ENCODE results near the gene OR4K1. TPM values are rescaled to one million over a fixed set of nuclear protein-coding genes. Genes with fewer than 3 reads are reported as not detected.

OR4K1 gene
- total and polyA plus RNA-seq, 4 donors: not detected

GRCh38 chr14:19974844-19975243 lies 44.1 kb downstream of the OR4K1 start:
- Histone ChIP-seq H3K4me3 (ENCODE audit: low read depth in 1 of 3, low read length in 3 of 3) (no peak overlapping the region), H3K36me3 (ENCODE audit: control insufficient read depth in 4 of 4, insufficient read depth in 3 of 4, low read depth in 1 of 4, low read length in 3 of 4) (no peaks in the 10 kb centered on the region), H3K27me3 (ENCODE audit: control insufficient read depth in 4 of 4, insufficient read depth in 4 of 4, low read length in 3 of 4) (no peaks in the 10 kb centered on the region), H3K27ac (ENCODE audit: low read depth in 1 of 2, low read length in 2 of 2) (no peak overlapping the region), H3K9ac (ENCODE audit: low read depth in 1 of 2, low read length in 2 of 2) (no peak overlapping the region), H3K4me1 (ENCODE audit: control insufficient read depth in 4 of 4, insufficient read depth in 4 of 4, low read length in 3 of 4) (no peaks in the 10 kb centered on the region), H3K9me3 (ENCODE audit: control insufficient read depth in 4 of 4, low read length in 3 of 4) (no peaks in the 10 kb centered on the region)
- no peak for DNase-seq (ENCODE audit: low spot score)
- WGBS: 46% methylated on average over 1 of the region's 1 CpG
- TF ChIP-seq ATF3 (IDR thresholded peaks at IDR 0.05): no peak
- TF ChIP-seq HNF4G (IDR thresholded peaks at IDR 0.05): no peak
- no peak for TF ChIP-seq REST (IDR thresholded peaks at IDR 0.05)
- TF ChIP-seq CTCF (IDR thresholded peaks at IDR 0.05; ENCODE audit: low read depth, low read length, missing input control): no peak
- no peak for TF ChIP-seq FOXA1 (IDR thresholded peaks at IDR 0.05)
- no peak for TF ChIP-seq TAF1 (conservative IDR thresholded peaks at IDR 0.05)

- Histone ChIP-seq H3K4me1 (ENCODE audit: control insufficient read depth in 4 of 4, insufficient read depth in 4 of 4, low read length in 3 of 4) (no peaks in the 10 kb centered on the region), H3K36me3 (ENCODE audit: control insufficient read depth in 4 of 4, insufficient read depth in 3 of 4, low read depth in 1 of 4, low read length in 3 of 4) (no peaks in the 10 kb centered on the region), H3K4me3 (ENCODE audit: low read depth in 1 of 3, low read length in 3 of 3) (no peak within 1 kb of the TSS), H3K27me3 (ENCODE audit: control insufficient read depth in 4 of 4, insufficient read depth in 4 of 4, low read length in 3 of 4) (no peaks in the 10 kb centered on the region), H3K9ac (ENCODE audit: low read depth in 1 of 2, low read length in 2 of 2) (no peak within 1 kb of the TSS), H3K9me3 (ENCODE audit: control insufficient read depth in 4 of 4, low read length in 3 of 4) (no peaks in the 10 kb centered on the region), H3K27ac (ENCODE audit: low read depth in 1 of 2, low read length in 2 of 2) (no peak within 1 kb of the TSS)
- TF ChIP-seq JUND (IDR thresholded peaks at IDR 0.05) (no peak), FOXA1 (IDR thresholded peaks at IDR 0.05) (no peak), CTCF (IDR thresholded peaks at IDR 0.05; ENCODE audit: low read depth, low read length, missing input control) (no peak), FOXA2 (IDR thresholded peaks at IDR 0.05) (no peak), NR2F2 (IDR thresholded peaks at IDR 0.05) (no peak), REST (IDR thresholded peaks at IDR 0.05) (no peak)
- DNase-seq (ENCODE audit: low spot score): no peak
- WGBS: 95% methylated on average over 3 of the region's 3 CpGs
Observed at GRCh38 chr14:19975291-19975690, 44.6 kb downstream of the OR4K1 start, which contains the start of gene OR4K15. Gene OR4K15 (plus strand): TSS chr14:19975591. CDS start chr14:19975591, 0 bp downstream.

Other genes starting within 250 kb of the OR4K1 start
- gene OR11H2, start 217.0 kb upstream of the OR4K1 start, total RNA-seq: not detected
- gene OR11H2, start 217.0 kb upstream of the OR4K1 start, polyA plus RNA-seq: not detected
- gene OR4Q3, start 187.3 kb upstream of the OR4K1 start, total RNA-seq: not detected
- not detected for gene OR4Q3, start 187.3 kb upstream of the OR4K1 start, polyA plus RNA-seq
- not detected for gene OR4M1, start 157.4 kb upstream of the OR4K1 start, total RNA-seq
- gene OR4M1, start 157.4 kb upstream of the OR4K1 start, polyA plus RNA-seq: not detected
- gene OR4N2, start 127.1 kb upstream of the OR4K1 start, total RNA-seq: not detected
- gene OR4N2, start 127.1 kb upstream of the OR4K1 start, polyA plus RNA-seq: not detected
- not detected for gene OR4K2, start 55.8 kb upstream of the OR4K1 start, total RNA-seq
- not detected for gene OR4K2, start 55.8 kb upstream of the OR4K1 start, polyA plus RNA-seq
- gene OR4K5, start 10.3 kb upstream of the OR4K1 start, total RNA-seq: not detected
- not detected for gene OR4K5, start 10.3 kb upstream of the OR4K1 start, polyA plus RNA-seq
- gene OR4K15, start 44.7 kb downstream of the OR4K1 start, total RNA-seq: not detected
- not detected for gene OR4K15, start 44.7 kb downstream of the OR4K1 start, polyA plus RNA-seq
- gene OR4Q2, start 71.2 kb downstream of the OR4K1 start, total RNA-seq: not detected
- not detected for gene OR4Q2, start 71.2 kb downstream of the OR4K1 start, polyA plus RNA-seq
- gene OR4K14, start 88.4 kb downstream of the OR4K1 start, total RNA-seq: not detected
- not detected for gene OR4K14, start 88.4 kb downstream of the OR4K1 start, polyA plus RNA-seq
- gene OR4K13, start 105.1 kb downstream of the OR4K1 start, total RNA-seq: not detected
- not detected for gene OR4K13, start 105.1 kb downstream of the OR4K1 start, polyA plus RNA-seq
- not detected for gene OR4L1, start 129.1 kb downstream of the OR4K1 start, total RNA-seq
- not detected for gene OR4L1, start 129.1 kb downstream of the OR4K1 start, polyA plus RNA-seq
- gene OR4K17, start 179.8 kb downstream of the OR4K1 start, total RNA-seq: not detected
- not detected for gene OR4K17, start 179.8 kb downstream of the OR4K1 start, polyA plus RNA-seq
- not detected for gene OR4N5, start 207.9 kb downstream of the OR4K1 start, total RNA-seq
- not detected for gene OR4N5, start 207.9 kb downstream of the OR4K1 start, polyA plus RNA-seq